ENCODE results near the gene ZNF496.

Gene ZNF496

GRCh38 chr1:247326411-247327130 is 5.1 kb downstream of the ZNF496 start:
- H3K4me3 ChIP-seq (ENCODE audit: low read depth, low read length), result no peak overlapping the region
- TF ChIP-seq, protein P1, sequence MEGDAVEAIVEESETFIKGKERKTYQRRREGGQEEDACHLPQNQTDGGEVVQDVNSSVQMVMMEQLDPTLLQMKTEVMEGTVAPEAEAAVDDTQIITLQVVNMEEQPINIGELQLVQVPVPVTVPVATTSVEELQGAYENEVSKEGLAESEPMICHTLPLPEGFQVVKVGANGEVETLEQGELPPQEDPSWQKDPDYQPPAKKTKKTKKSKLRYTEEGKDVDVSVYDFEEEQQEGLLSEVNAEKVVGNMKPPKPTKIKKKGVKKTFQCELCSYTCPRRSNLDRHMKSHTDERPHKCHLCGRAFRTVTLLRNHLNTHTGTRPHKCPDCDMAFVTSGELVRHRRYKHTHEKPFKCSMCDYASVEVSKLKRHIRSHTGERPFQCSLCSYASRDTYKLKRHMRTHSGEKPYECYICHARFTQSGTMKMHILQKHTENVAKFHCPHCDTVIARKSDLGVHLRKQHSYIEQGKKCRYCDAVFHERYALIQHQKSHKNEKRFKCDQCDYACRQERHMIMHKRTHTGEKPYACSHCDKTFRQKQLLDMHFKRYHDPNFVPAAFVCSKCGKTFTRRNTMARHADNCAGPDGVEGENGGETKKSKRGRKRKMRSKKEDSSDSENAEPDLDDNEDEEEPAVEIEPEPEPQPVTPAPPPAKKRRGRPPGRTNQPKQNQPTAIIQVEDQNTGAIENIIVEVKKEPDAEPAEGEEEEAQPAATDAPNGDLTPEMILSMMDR (conservative IDR thresholded peaks at IDR 0.05; ENCODE audit: low read depth, low read length), result no peak
- DNase-seq (ENCODE audit: low read depth), result no peak

DNA sequence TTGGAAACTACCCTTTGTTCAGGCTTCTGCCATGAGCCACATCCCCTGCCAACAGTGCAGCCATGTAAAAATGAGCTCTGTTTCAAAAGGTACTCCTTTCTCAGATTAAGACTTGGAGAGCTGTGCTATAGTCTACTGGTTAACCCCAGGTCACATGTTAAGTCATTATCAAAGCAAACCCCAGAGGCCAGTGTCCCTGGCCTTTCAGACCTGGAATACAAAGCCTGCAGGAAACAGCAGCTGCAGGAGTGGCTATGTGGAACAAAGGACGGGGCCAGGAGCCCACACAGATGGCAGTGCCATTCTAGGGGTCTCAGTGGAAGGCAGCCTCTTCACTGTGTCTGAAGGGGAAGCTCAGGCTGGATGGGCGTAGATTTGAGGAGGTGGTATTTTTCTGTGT is 6.7 kb downstream of the ZNF496 start:
- DNase-seq (ENCODE audit: low read depth), result no peak
- H3K4me3 ChIP-seq (ENCODE audit: low read depth, low read length), result no peak overlapping the region
- TF ChIP-seq, protein P1 (conservative IDR thresholded peaks at IDR 0.05; ENCODE audit: low read depth, low read length), result no peak

GRCh38 chr1:247324204-247324787 is 7.4 kb downstream of the ZNF496 start:
- TF ChIP-seq, protein P1 (conservative IDR thresholded peaks at IDR 0.05; ENCODE audit: low read depth, low read length), result no peak
- DNase-seq (ENCODE audit: low read depth), result no peak
- no peak overlapping the region for H3K4me3 ChIP-seq (ENCODE audit: low read depth, low read length)

GRCh38 chr1:247322849-247323586 is 8.6 kb downstream of the ZNF496 start:
- TF ChIP-seq, protein P1 (conservative IDR thresholded peaks at IDR 0.05; ENCODE audit: low read depth, low read length), result no peak
- no peak for DNase-seq (ENCODE audit: low read depth)
- H3K4me3 ChIP-seq (ENCODE audit: low read depth, low read length), result no peak overlapping the region

GRCh38 chr1:247322442-247322841 is 9.2 kb downstream of the ZNF496 start:
- TF ChIP-seq, protein P1 (conservative IDR thresholded peaks at IDR 0.05; ENCODE audit: low read depth, low read length), result no peak
- no peak overlapping the region for H3K4me3 ChIP-seq (ENCODE audit: low read depth, low read length)
- peak; percentile 67 for DNase-seq (ENCODE audit: low read depth)

GRCh38 chr1:247317702-247318101 is 14.0 kb downstream of the ZNF496 start:
- no peak for DNase-seq (ENCODE audit: low read depth)
- no peak overlapping the region for H3K4me3 ChIP-seq (ENCODE audit: low read depth, low read length)
- TF ChIP-seq, protein P1 (conservative IDR thresholded peaks at IDR 0.05; ENCODE audit: low read depth, low read length), result no peak
